Sigmoid colon (tissue), 7 donors: ENCODE measurements around the gene MGMT. TPM values are rescaled to one million over a fixed set of nuclear protein-coding genes. Genes with fewer than 3 reads are reported as not detected.

Source experiments
- DNase-seq: peaks from one replicate; pipeline ENCODE4 v3.0.0-alpha.2; 2019
- H3K27ac ChIP-seq, 4 donors: fragments of 200-600 bp; sonication (generic); one replicate each; pipeline ENCODE4 v1.5.1; 2016 to 2019; ENCODE audit warnings: mild to moderate bottlenecking in 1 of 4
- H3K27me3 ChIP-seq, 3 donors: fragments of 200-600 bp; sonication (generic); one replicate each; pipeline ENCODE4 v1.5.1; 2019; ENCODE audit warnings: mild to moderate bottlenecking in 1 of 3
- H3K36me3 ChIP-seq, 4 donors: fragments of 200-600 bp; sonication (generic); one replicate each; pipeline ENCODE4 v1.5.1; 2016 to 2019
- H3K4me1 ChIP-seq, 4 donors: fragments of 200-600 bp; sonication (generic); one replicate each; pipeline ENCODE4 v1.5.1; 2017 to 2019
- H3K4me3 ChIP-seq, 4 donors: fragments of 200-600 bp; sonication (generic); one replicate each; pipeline ENCODE4 v1.5.1; 2017 to 2019; ENCODE audit warnings: mild to moderate bottlenecking in 2 of 4, moderate library complexity in 1 of 4
- H3K9me3 ChIP-seq, 4 donors: fragments of 200-600 bp in 3 of 4; sonication (generic) in 3 of 4; one replicate each; pipeline versions ENCODE4 v1.5.1 to v1.6.1; 2013 to 2019
- CTCF ChIP-seq, 4 experiments: fragments of 450-650 bp in 3 of 4; fragments of 200-600 bp in 1 of 4; IDR thresholded peaks; one replicate each; pipeline ENCODE4 v1.5.1; 2016 to 2019; ENCODE audit warnings: antibody characterized with exemption in 4 of 4, mild to moderate bottlenecking in 3 of 4, moderate library complexity in 2 of 4
- EP300 ChIP-seq, 4 donors: sonication (generic); formaldehyde crosslinking; IDR thresholded peaks; one replicate each; pipeline ENCODE4 v1.6.1; 2017; ENCODE audit warnings: antibody characterized with exemption in 4 of 4
- POLR2A ChIP-seq, 2 donors: fragments of 450-650 bp; IDR thresholded peaks; one replicate each; pipeline ENCODE4 v1.6.1; 2016; ENCODE audit warnings: antibody characterized with exemption in 2 of 2, mild to moderate bottlenecking in 2 of 2, moderate library complexity in 2 of 2
- POLR2AphosphoS5 ChIP-seq, 4 donors: sonication (generic); formaldehyde crosslinking; IDR thresholded peaks; one replicate each; pipeline ENCODE4 v1.6.1; 2017; ENCODE audit warnings: antibody characterized with exemption in 4 of 4
- WGBS, 2 donors: extraction: QIAGEN DNeasy Blood & Tissue Kit; methylation state at CpG; one replicate each; pipeline ENCODE4 v1.1.7; 2013; 5-methylcytosine and 5-hydroxymethylcytosine counted together
- intact Hi-C: fragments of 100-400 bp; cut with DNase I; formaldehyde crosslinking; loops from one replicate; pipeline ENCODE4 v1.15.1; 2023
- polyA plus RNA-seq, 3 donors: library from polyadenylated mRNA; stranded (reverse); fragments of 200-250 nt; gene quantifications; one replicate each; pipeline ENCODE4 v1.2.3, GENCODE V29; 2013
- total RNA-seq, 4 donors: library from RNA; depleted of rRNA; stranded (reverse); fragments of >200 nt; gene quantifications; one replicate each; pipeline ENCODE4 v1.1.0, GENCODE V29; 2016
- donor health status: healthy with polysubstance abuse.
- donor health status: Bipolar disorder and iron deficiency.
- donor health status: healthy.

MGMT gene
- total and polyA plus RNA-seq, 7 donors = 7.2 to 40.3 (median 24.3) TPM

DNA sequence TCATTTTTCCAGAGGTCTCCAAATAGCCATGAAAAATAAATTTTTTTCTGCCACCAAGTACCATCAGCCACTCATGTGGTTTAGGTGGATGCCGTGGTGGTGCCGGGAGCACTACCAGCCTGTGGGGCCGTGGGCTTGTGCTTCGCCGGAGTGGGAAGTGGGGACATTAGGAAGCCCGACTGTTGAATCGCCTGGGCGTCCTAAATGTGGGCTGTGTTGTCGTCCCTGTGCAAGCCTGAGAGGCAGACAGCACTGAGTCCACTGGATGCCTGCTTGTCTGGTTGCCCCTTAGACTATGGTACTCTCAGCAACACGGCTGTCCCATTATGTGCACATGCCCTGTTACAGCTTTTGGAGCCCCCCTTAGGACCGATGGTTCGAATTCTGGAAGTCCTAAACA, 59.9 kb downstream of the MGMT start:
- no peak for DNase-seq
- H3K27ac ChIP-seq = no peak overlapping the region
- no peaks in the 10 kb centered on the region for H3K27me3 ChIP-seq
- H3K9me3 ChIP-seq = no peaks in the 10 kb centered on the region
- WGBS, 2 donors = 89 to 92% methylated on average over 12 of the region's 12 CpGs
- peaks cover 0 to 31% (median 17%) of the 10 kb centered on the region in 4 donors for H3K4me1 ChIP-seq
- H3K36me3 ChIP-seq = no peaks in the 10 kb centered on the region
- intact Hi-C loops = no loop called here
- H3K4me3 ChIP-seq = no peak overlapping the region
- no peak for TF ChIP-seq POLR2AphosphoS5 (IDR thresholded peaks at IDR 0.05)
- no peak for TF ChIP-seq EP300 (IDR thresholded peaks at IDR 0.05)
- no peak for TF ChIP-seq CTCF (IDR thresholded peaks at IDR 0.05)
- TF ChIP-seq POLR2A (IDR thresholded peaks at IDR 0.05) = no peak

- H3K36me3 ChIP-seq = no peaks in the 10 kb centered on the region
- H3K4me3 ChIP-seq = no peak overlapping the region
- peaks cover 0 to 35% (median 17%) of the 10 kb centered on the region in 4 donors for H3K4me1 ChIP-seq
- no peak for DNase-seq
- H3K27me3 ChIP-seq = no peaks in the 10 kb centered on the region
- H3K27ac ChIP-seq = no peak overlapping the region
- H3K9me3 ChIP-seq = no peaks in the 10 kb centered on the region
- 91% methylated on average over 16 of the region's 16 CpGs for WGBS, 2 donors
- TF ChIP-seq POLR2AphosphoS5 (IDR thresholded peaks at IDR 0.05) = no peak
- TF ChIP-seq EP300 (IDR thresholded peaks at IDR 0.05) = no peak
- no peak for TF ChIP-seq CTCF (IDR thresholded peaks at IDR 0.05)
- no peak for TF ChIP-seq POLR2A (IDR thresholded peaks at IDR 0.05)
- intact Hi-C loops = no loop called here
Measured at GRCh38 chr10:129528376-129528978, 61.4 kb downstream of the MGMT start.

- WGBS, 2 donors = 82 to 93% methylated on average over 14 of the region's 14 CpGs
- H3K27ac ChIP-seq = no peak overlapping the region
- no peak for DNase-seq
- peaks cover 0 to 25% (median 7%) of the 10 kb centered on the region in 4 donors for H3K4me1 ChIP-seq
- H3K27me3 ChIP-seq = no peaks in the 10 kb centered on the region
- H3K4me3 ChIP-seq = no peak overlapping the region
- H3K9me3 ChIP-seq = no peaks in the 10 kb centered on the region
- H3K36me3 ChIP-seq = no peaks in the 10 kb centered on the region
- intact Hi-C loops = no loop called here
- no peak for TF ChIP-seq CTCF (IDR thresholded peaks at IDR 0.05)
- no peak for TF ChIP-seq POLR2A (IDR thresholded peaks at IDR 0.05)
- no peak for TF ChIP-seq POLR2AphosphoS5 (IDR thresholded peaks at IDR 0.05)
- TF ChIP-seq EP300 (IDR thresholded peaks at IDR 0.05) = no peak
Measured at GRCh38 chr10:129530581-129530980, 63.5 kb downstream of the MGMT start.

GRCh38 chr10:129531195-129531968, 64.3 kb downstream of the MGMT start:
- Histone ChIP-seq H3K4me1 (peaks cover 0 to 18% (median under 1%) of the 10 kb centered on the region in 4 donors), H3K27me3 (no peaks in the 10 kb centered on the region), H3K36me3 (peaks cover 0 to 2% (median 0%) of the 10 kb centered on the region in 4 donors), H3K9me3 (no peaks in the 10 kb centered on the region), H3K27ac (no peak overlapping the region), H3K4me3 (no peak overlapping the region)
- DNase-seq = no peak
- 95 to 96% methylated on average over 15 of the region's 15 CpGs for WGBS, 2 donors
- TF ChIP-seq POLR2A (IDR thresholded peaks at IDR 0.05) (no peak), POLR2AphosphoS5 (IDR thresholded peaks at IDR 0.05) (no peak), EP300 (IDR thresholded peaks at IDR 0.05) (no peak), CTCF (IDR thresholded peaks at IDR 0.05) (no peak)
- intact Hi-C loops = no loop called here
